Karpas-422 (cell line): Measurements from ENCODE around the gene CELF4. TPM values are rescaled to one million over a fixed set of nuclear protein-coding genes. Genes with fewer than 3 reads are reported as not detected.

Experiments
- DNase-seq: peaks from one replicate; pipeline ENCODE4 v3.0.0-alpha.2; 2015
- H2AFZ ChIP-seq: fragments of 200-600 bp; sonication (generic); 2 replicates; pipeline ENCODE4 v1.6.1; 2014; ENCODE audit warnings: antibody characterized with exemption, low read length, mixed read lengths
- H3K27ac ChIP-seq: fragments of 200-600 bp; sonication (generic); 2 replicates; pipeline ENCODE4 v1.5.1; 2014; ENCODE audit warnings: mild to moderate bottlenecking, low read length, moderate library complexity
- H3K27me3 ChIP-seq: fragments of 200-600 bp; sonication (generic); 2 replicates; pipeline ENCODE4 v1.6.1; 2014; ENCODE audit warnings: low read length, mixed read lengths
- H3K36me3 ChIP-seq: fragments of 200-600 bp; sonication (generic); 2 replicates; pipeline ENCODE4 v1.6.1; 2014; ENCODE audit warnings: low read length, mixed read lengths; ENCODE audit not compliant: insufficient read depth
- H3K4me1 ChIP-seq: fragments of 200-600 bp; sonication (generic); 2 replicates; pipeline ENCODE4 v1.6.1; 2014; ENCODE audit warnings: mild to moderate bottlenecking, low read length, mixed read lengths
- H3K4me2 ChIP-seq: fragments of 200-600 bp; sonication (generic); 2 replicates; pipeline ENCODE4 v1.6.1; 2014; ENCODE audit warnings: low read length, low read depth, mild to moderate bottlenecking; ENCODE audit not compliant: poor library complexity, severe bottlenecking
- H3K4me3 ChIP-seq: fragments of 200-600 bp; sonication (generic); 2 replicates; pipeline ENCODE4 v1.5.1; 2014; ENCODE audit warnings: mild to moderate bottlenecking, antibody characterized with exemption, low read length, mixed read lengths
- H3K79me2 ChIP-seq: fragments of 200-600 bp; sonication (generic); 2 replicates; pipeline ENCODE4 v1.6.1; 2014; ENCODE audit warnings: mild to moderate bottlenecking, low read length, mixed read lengths
- H3K9ac ChIP-seq: fragments of 200-600 bp; sonication (generic); 2 replicates; pipeline ENCODE4 v1.6.0; 2014; ENCODE audit warnings: low read length
- H3K9me2 ChIP-seq: fragments of 200-600 bp; sonication (generic), shearing (Covaris generic); replicated peaks from 2 replicates; pipeline ENCODE4 v1.6.0; 2014; ENCODE audit warnings: mild to moderate bottlenecking, low read length, moderate library complexity; ENCODE audit not compliant: insufficient read depth
- H3K9me3 ChIP-seq: fragments of 300-700, 200-600 bp; sonication (generic); 2 replicates; pipeline ENCODE4 v1.6.1; 2014; ENCODE audit warnings: low read length, mixed read lengths
- H4K20me1 ChIP-seq: fragments of 200-600 bp; sonication (generic); 2 replicates; pipeline ENCODE4 v1.6.1; 2014; ENCODE audit warnings: mild to moderate bottlenecking, antibody characterized with exemption, low read length, low read depth; ENCODE audit not compliant: insufficient read depth
- total RNA-seq: library from RNA; depleted of rRNA; stranded (reverse); fragments of >200 nt; shearing (Covaris generic); gene quantifications from 2 replicates; pipeline ENCODE4 v1.2.3, GENCODE V29; 2014; ENCODE audit warnings: low replicate concordance

Gene CELF4
- total RNA-seq, 1 experiment from 2014 or later: not detected

DNA sequence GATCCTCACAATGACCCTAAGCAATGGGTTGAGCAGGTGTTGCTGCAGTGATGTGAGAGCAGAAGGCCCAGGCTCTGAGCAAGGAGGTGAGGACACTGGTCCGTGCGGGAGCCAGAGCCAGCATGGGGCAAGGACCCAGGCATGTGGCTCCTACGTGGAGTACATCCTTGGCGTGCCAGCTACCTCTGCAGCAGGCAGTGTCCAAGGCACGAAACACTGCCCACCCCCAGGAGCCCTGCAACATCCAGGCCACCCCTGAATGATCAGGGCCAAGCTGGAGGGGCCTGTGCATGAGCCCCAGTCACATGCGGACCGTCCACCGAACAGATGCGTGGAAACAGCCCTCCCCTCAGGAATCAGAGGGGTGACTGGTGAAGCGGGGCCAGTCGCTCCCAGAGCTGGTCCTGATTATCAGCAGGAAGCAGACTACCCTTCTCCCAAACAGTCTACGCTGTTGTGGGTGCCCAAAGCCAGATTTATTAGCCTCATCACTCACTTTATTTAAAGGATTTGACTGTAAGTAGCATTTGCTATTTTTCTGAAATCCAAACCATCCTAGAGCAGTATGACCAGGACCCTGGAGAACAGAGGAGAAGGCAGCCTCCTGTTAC, 16.8 kb downstream of the CELF4 start:
- H3K4me2 ChIP-seq: no peak overlapping the region
- no peak overlapping the region for H3K4me3 ChIP-seq
- no peak overlapping the region for H3K9ac ChIP-seq
- H3K9me2 ChIP-seq: no peaks in the 10 kb centered on the region
- H4K20me1 ChIP-seq: no peaks in the 10 kb centered on the region
- no peaks in the 10 kb centered on the region for H3K27me3 ChIP-seq
- H3K9me3 ChIP-seq: no peaks in the 10 kb centered on the region
- H3K27ac ChIP-seq: no peak overlapping the region
- H3K36me3 ChIP-seq: no peaks in the 10 kb centered on the region
- no peak for DNase-seq
- H3K4me1 ChIP-seq: no peaks in the 10 kb centered on the region
- no peak overlapping the region for H2AFZ ChIP-seq
- no peaks in the 10 kb centered on the region for H3K79me2 ChIP-seq

DNA sequence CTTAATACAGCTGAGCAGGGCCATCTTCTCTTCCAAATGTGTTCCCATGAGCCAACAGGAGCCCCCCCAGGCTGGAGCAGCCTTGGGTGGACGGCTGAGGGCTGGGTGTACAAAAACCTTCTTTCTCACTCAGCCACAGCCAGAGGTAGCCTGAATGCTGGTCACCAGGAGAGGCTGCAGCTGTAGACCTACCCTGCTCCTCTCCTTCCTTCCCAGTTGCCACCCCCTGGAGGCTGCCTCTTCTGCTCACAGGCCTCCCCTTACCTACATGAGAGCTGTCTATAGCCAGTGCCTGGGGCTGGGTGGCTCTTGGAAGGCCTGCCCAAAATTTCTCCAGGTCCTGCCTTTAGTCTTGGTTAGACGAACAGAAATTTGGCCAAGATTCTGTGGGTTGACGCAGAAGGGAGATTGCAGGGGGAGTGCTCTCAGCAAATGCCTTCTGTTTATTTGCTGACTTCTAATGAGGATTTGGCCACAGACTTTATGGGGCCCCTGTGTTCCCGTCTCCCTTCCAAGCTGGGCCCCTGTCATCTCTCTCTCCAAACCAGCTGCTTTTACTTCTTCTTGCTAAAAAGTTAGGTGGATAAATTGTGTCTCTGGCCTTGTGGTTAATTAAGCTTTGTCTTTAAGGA, 18.3 kb downstream of the CELF4 start:
- H3K27ac ChIP-seq: no peak overlapping the region
- no peaks in the 10 kb centered on the region for H3K79me2 ChIP-seq
- H4K20me1 ChIP-seq: no peaks in the 10 kb centered on the region

DNA sequence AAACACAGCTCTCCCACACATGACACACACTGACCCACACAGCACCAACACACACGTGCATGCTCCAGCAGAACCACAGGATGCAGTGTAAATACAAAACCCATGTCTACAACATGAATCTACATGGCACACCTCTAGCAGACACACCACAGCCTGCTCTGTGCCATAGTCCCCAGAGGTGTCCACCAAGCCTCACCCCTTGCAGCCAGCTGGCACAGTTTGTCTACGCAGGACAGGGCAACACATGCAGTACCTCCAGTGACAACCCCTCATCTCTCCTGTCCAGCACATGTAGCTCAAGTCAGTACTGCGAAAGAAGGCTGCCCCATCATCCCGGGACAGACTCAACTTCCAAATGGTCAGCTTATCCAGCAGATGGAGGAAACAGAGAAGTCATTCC, 18.9 kb downstream of the CELF4 start:
- H3K9me3 ChIP-seq: no peaks in the 10 kb centered on the region
- H3K4me1 ChIP-seq: no peaks in the 10 kb centered on the region
- no peak overlapping the region for H3K9ac ChIP-seq
- no peak for DNase-seq
- no peak overlapping the region for H2AFZ ChIP-seq
- no peak overlapping the region for H3K27ac ChIP-seq
- no peak overlapping the region for H3K4me3 ChIP-seq
- no peaks in the 10 kb centered on the region for H3K36me3 ChIP-seq
- no peaks in the 10 kb centered on the region for H3K79me2 ChIP-seq
- H3K27me3 ChIP-seq: no peaks in the 10 kb centered on the region
- H4K20me1 ChIP-seq: no peaks in the 10 kb centered on the region
- no peaks in the 10 kb centered on the region for H3K9me2 ChIP-seq
- H3K4me2 ChIP-seq: no peak overlapping the region

More for the DNA sequence above, 18.3 kb downstream of the CELF4 start:
- H2AFZ ChIP-seq: no peak overlapping the region
- no peak for DNase-seq
- H3K36me3 ChIP-seq: no peaks in the 10 kb centered on the region
- no peak overlapping the region for H3K4me3 ChIP-seq
- H3K4me1 ChIP-seq: no peaks in the 10 kb centered on the region
- H3K9me3 ChIP-seq: no peaks in the 10 kb centered on the region
- no peak overlapping the region for H3K9ac ChIP-seq
- H3K27me3 ChIP-seq: no peaks in the 10 kb centered on the region
- no peak overlapping the region for H3K4me2 ChIP-seq
- H3K9me2 ChIP-seq: no peaks in the 10 kb centered on the region

DNA sequence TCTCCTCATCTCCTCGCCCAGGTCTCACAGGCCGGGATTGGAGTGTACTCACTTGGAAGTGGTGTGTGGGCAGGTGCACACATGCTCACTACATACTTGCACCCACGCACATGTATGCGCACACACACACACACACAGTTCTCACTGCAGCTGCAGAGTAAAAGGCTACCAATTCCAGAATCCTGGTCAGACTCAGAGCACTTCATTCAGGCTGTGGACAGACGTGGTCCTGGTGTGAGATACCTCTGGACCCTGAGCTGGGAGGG, 19.4 kb downstream of the CELF4 start:
- no peaks in the 10 kb centered on the region for H3K9me2 ChIP-seq
- H2AFZ ChIP-seq: no peak overlapping the region
- no peak for DNase-seq
- H3K27me3 ChIP-seq: no peaks in the 10 kb centered on the region
- H3K4me1 ChIP-seq: no peaks in the 10 kb centered on the region
- H4K20me1 ChIP-seq: no peaks in the 10 kb centered on the region
- no peaks in the 10 kb centered on the region for H3K79me2 ChIP-seq
- no peaks in the 10 kb centered on the region for H3K9me3 ChIP-seq
- H3K4me2 ChIP-seq: no peak overlapping the region
- no peaks in the 10 kb centered on the region for H3K36me3 ChIP-seq
- H3K27ac ChIP-seq: no peak overlapping the region
- no peak overlapping the region for H3K4me3 ChIP-seq
- H3K9ac ChIP-seq: no peak overlapping the region

DNA sequence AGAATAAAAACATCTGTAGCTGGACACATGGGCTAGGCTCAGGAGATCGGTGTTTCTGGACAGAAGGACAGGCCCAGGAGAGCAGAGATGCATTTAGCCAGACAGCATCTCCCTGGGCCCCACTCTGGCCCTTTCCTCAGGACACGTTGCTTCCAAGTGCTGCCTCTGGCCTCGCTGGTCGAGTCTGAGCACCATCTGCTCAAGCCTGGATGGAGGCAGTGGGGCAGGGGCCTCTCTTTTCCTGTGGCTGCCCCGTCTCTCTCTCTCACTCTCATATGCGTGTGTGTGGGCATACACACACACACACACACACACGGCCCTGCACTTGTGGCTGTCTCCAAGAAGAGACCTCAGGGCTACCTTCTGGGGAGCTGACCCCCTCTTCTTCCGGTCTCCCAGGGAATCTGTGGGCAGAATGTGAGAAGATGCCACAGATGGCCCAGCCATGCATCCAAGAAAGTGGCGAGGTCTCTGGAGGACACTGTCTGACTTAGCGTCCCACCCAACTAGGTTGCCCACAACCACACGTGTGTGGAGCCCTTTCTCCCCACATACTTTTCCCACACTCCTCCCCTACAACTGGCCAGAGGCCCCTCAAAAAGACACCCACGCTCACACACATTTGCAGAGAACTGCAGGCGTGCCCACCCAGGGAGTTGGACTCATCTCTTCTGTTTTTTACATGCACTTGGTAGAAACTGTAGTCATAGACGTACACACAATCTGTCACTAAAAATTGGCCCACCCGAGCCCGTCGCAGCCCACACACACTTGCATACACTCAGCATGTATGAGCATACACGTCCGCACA, 19.9 kb downstream of the CELF4 start:
- Histone ChIP-seq H3K4me2 (no peak overlapping the region), H4K20me1 (no peaks in the 10 kb centered on the region), H3K27ac (no peak overlapping the region), H3K4me1 (no peaks in the 10 kb centered on the region), H3K4me3 (no peak overlapping the region), H3K9me2 (no peaks in the 10 kb centered on the region), H3K36me3 (no peaks in the 10 kb centered on the region), H3K79me2 (no peaks in the 10 kb centered on the region), H2AFZ (no peak overlapping the region), H3K9ac (no peak overlapping the region), H3K9me3 (no peaks in the 10 kb centered on the region), H3K27me3 (no peaks in the 10 kb centered on the region)
- DNase-seq: no peak

DNA sequence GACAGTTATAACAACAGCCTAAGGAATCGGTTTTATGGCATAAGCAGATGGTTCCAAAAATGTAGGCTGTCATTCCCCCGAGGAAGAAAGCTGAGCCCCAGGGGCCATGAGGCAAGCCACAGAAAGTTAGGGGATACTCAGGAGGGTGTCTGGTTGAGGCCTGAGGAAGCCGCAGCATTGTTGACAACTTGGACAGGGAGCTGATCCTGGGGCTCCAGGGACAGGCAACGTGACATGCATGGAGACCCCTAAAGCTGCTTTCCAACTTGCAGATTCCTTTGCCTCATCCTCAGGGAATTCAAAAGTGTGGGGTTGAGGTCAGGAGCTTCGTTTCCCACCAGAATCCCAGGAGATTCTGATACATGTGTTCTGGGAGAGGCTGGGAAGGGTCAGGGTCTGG, 20.9 kb downstream of the CELF4 start:
- Histone ChIP-seq H3K27me3 (no peaks in the 10 kb centered on the region), H3K9ac (no peak overlapping the region)

DNA sequence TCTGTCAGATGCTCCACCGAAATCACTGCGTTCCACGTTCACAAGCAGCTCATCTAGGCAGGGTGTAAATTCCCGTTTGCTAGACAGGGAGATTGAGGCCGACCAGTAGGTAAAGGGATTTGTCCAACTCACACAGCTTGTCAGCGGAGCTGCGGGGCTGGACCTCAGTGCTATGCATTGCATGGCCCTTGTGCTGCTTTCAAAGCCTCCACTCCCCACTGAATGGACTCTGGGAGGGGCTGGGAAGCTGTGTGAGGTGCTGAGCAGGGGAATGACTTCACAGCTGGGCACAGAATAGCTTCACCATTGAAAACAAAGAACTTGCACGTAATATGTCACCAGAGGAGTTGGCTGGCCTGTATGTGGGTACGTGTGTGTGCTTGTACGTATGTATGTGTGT, 21.4 kb downstream of the CELF4 start:
- no peaks in the 10 kb centered on the region for H3K9me2 ChIP-seq
- no peak overlapping the region for H3K27ac ChIP-seq
- no peaks in the 10 kb centered on the region for H3K27me3 ChIP-seq
- H3K36me3 ChIP-seq: no peaks in the 10 kb centered on the region
- no peak overlapping the region for H3K9ac ChIP-seq
- no peaks in the 10 kb centered on the region for H3K79me2 ChIP-seq
- no peaks in the 10 kb centered on the region for H3K4me1 ChIP-seq
- no peak overlapping the region for H3K4me2 ChIP-seq
- DNase-seq: no peak
- no peaks in the 10 kb centered on the region for H4K20me1 ChIP-seq
- no peak overlapping the region for H3K4me3 ChIP-seq
- H3K9me3 ChIP-seq: no peaks in the 10 kb centered on the region
- H2AFZ ChIP-seq: no peak overlapping the region

More for the DNA sequence above, 20.9 kb downstream of the CELF4 start:
- H2AFZ ChIP-seq: no peak overlapping the region
- H3K9me2 ChIP-seq: no peaks in the 10 kb centered on the region
- no peak overlapping the region for H3K27ac ChIP-seq
- no peaks in the 10 kb centered on the region for H3K79me2 ChIP-seq
- no peaks in the 10 kb centered on the region for H3K36me3 ChIP-seq
- no peaks in the 10 kb centered on the region for H4K20me1 ChIP-seq
- DNase-seq: no peak
- no peak overlapping the region for H3K4me2 ChIP-seq
- H3K4me1 ChIP-seq: no peaks in the 10 kb centered on the region
- no peaks in the 10 kb centered on the region for H3K9me3 ChIP-seq
- H3K4me3 ChIP-seq: no peak overlapping the region

DNA sequence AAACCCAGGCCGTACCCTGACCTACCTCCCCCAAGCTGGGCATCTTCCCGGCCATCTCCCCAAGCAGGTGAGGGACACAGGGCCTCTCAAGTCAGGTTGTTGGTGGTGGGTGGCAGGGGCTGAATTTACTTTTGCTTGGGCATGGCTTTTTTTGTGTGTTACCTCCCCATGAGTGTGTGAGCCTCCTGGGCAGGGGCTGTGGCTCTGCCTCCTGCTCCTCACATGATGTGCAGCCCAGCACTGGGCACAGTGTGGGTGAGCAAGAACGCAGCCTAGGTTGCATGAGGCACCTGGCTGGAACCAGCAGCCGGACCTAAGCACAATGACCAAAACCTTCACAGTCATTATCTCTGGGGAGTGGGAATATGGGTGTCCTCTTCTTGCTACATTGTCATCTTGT, 22.3 kb downstream of the CELF4 start:
- no peaks in the 10 kb centered on the region for H3K4me1 ChIP-seq
- no peaks in the 10 kb centered on the region for H3K36me3 ChIP-seq
- H3K27me3 ChIP-seq: no peaks in the 10 kb centered on the region
- H3K27ac ChIP-seq: no peak overlapping the region
- no peaks in the 10 kb centered on the region for H3K79me2 ChIP-seq
- no peak for DNase-seq
- H3K4me3 ChIP-seq: no peak overlapping the region
- no peak overlapping the region for H3K9ac ChIP-seq
- H3K9me3 ChIP-seq: no peaks in the 10 kb centered on the region
- H2AFZ ChIP-seq: no peak overlapping the region
- H3K4me2 ChIP-seq: no peak overlapping the region
- H4K20me1 ChIP-seq: no peaks in the 10 kb centered on the region
- no peaks in the 10 kb centered on the region for H3K9me2 ChIP-seq
